Gastrocnemius medialis (tissue), 4 donors: ENCODE data around the gene AFG3L2.

ENCODE experiments used
- POLR2A ChIP-seq, 2 donors: fragments of 450-650 bp; IDR thresholded peaks; one replicate each; pipeline ENCODE4 v1.6.1; 2017; ENCODE audit warnings: antibody characterized with exemption in 2 of 2, mild to moderate bottlenecking in 2 of 2, moderate library complexity in 2 of 2
- TF ChIP-seq, protein P1 (sequence below), 5 experiments: fragments of 450-650 bp in 3 of 5; fragments of 200-600 bp in 2 of 5; sonication (generic) in 2 of 5; IDR thresholded peaks in 4 of 5; conservative IDR thresholded peaks in 1 of 5; 1 replicate in 4 of 5; 2 replicates in 1 of 5; pipeline ENCODE4 v1.5.1; 2016 to 2019; ENCODE audit warnings: antibody characterized with exemption in 5 of 5, mild to moderate bottlenecking in 3 of 5, moderate library complexity in 3 of 5

DNA sequence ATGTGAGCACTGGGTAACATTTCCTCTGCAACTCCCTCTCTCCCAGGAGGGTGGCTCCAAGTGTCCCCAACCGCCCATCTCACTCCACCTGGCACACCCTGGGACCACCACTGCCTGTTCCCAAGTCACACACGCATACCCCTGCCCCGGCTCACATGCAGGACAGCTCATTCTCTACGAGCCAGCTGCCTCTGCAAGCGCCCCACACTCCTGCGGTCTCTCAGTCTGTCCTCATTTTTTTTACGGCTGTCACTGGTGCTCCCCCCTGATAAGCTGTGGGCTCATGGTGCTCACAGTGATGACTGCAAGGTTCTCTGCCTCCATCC is 30.8 kb downstream of the AFG3L2 start:
- TF ChIP-seq, protein P1, sequence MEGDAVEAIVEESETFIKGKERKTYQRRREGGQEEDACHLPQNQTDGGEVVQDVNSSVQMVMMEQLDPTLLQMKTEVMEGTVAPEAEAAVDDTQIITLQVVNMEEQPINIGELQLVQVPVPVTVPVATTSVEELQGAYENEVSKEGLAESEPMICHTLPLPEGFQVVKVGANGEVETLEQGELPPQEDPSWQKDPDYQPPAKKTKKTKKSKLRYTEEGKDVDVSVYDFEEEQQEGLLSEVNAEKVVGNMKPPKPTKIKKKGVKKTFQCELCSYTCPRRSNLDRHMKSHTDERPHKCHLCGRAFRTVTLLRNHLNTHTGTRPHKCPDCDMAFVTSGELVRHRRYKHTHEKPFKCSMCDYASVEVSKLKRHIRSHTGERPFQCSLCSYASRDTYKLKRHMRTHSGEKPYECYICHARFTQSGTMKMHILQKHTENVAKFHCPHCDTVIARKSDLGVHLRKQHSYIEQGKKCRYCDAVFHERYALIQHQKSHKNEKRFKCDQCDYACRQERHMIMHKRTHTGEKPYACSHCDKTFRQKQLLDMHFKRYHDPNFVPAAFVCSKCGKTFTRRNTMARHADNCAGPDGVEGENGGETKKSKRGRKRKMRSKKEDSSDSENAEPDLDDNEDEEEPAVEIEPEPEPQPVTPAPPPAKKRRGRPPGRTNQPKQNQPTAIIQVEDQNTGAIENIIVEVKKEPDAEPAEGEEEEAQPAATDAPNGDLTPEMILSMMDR (IDR thresholded peaks at IDR 0.05 in 4 of 5, conservative IDR thresholded peaks at IDR 0.05 in 1 of 5): no peak
- no peak for TF ChIP-seq POLR2A (IDR thresholded peaks at IDR 0.05)
